DND-41 (cell line): ENCODE results near the gene ZNF580.

Source experiments
- ATAC-seq: fragments of 200-7000 bp; cut with Tn5 transposase; 3 replicates; pipeline ENCODE4 v1.9.1; 2021; ENCODE audit warnings: low read depth; ENCODE audit not compliant: insufficient read depth
- DNase-seq: peaks from one replicate; pipeline ENCODE4 v3.0.0-alpha.2; 2020
- H2AFZ ChIP-seq: 2 replicates; pipeline ENCODE4 v1.6.0; 2012; ENCODE audit warnings: low read depth, low read length
- H3K27ac ChIP-seq: 2 replicates; pipeline ENCODE4 v1.5.1; 2012; ENCODE audit warnings: low read length, inconsistent platforms
- H3K27me3 ChIP-seq: fragments of 200-600 bp; sonication (generic); 2 replicates; pipeline ENCODE4 v1.6.0; 2012; ENCODE audit warnings: low read length, mild to moderate bottlenecking, inconsistent platforms; ENCODE audit not compliant: insufficient read depth, poor library complexity
- H3K36me3 ChIP-seq: 2 replicates; pipeline ENCODE4 v1.5.1; 2012; ENCODE audit warnings: low read length, inconsistent platforms; ENCODE audit not compliant: insufficient read depth
- H3K4me1 ChIP-seq: 2 replicates; pipeline ENCODE4 v1.5.1; 2012; ENCODE audit warnings: mild to moderate bottlenecking, low read length; ENCODE audit not compliant: insufficient read depth
- H3K4me2 ChIP-seq: 2 replicates; pipeline ENCODE4 v1.6.0; 2012; ENCODE audit warnings: mild to moderate bottlenecking, moderate library complexity, low read length, inconsistent platforms; ENCODE audit not compliant: insufficient read depth
- H3K4me3 ChIP-seq, 2 experiments: fragments of 200-600 bp in 1 of 2; shearing (Covaris generic) in 1 of 2; 2 replicates each; pipeline ENCODE4 v1.5.1; 2012 to 2016; ENCODE audit warnings: inconsistent platforms in 2 of 2, low read length in 2 of 2, mild to moderate bottlenecking in 2 of 2, low read depth in 1 of 2, moderate library complexity in 1 of 2
- H3K79me2 ChIP-seq: 2 replicates; pipeline ENCODE4 v1.6.0; 2012; ENCODE audit warnings: low read length, inconsistent platforms; ENCODE audit not compliant: insufficient read depth
- H3K9ac ChIP-seq: 2 replicates; pipeline ENCODE4 v1.6.0; 2012; ENCODE audit warnings: low read depth, mild to moderate bottlenecking, inconsistent platforms, low read length, moderate library complexity
- H3K9me3 ChIP-seq: 2 replicates; pipeline ENCODE4 v1.5.1; 2012; ENCODE audit warnings: low read length, moderate library complexity, mild to moderate bottlenecking, inconsistent platforms; ENCODE audit not compliant: insufficient read depth, severe bottlenecking
- H4K20me1 ChIP-seq: 2 replicates; pipeline ENCODE4 v1.6.0; 2012; ENCODE audit warnings: low read length; ENCODE audit not compliant: insufficient read depth
- CTCF ChIP-seq: IDR thresholded peaks from 2 replicates; pipeline ENCODE4 v1.5.1; 2012; ENCODE audit warnings: borderline replicate concordance, low read length, moderate library complexity, mild to moderate bottlenecking; ENCODE audit not compliant: poor library complexity, severe bottlenecking; ENCODE audit errors: extremely low read depth
- EZH2 ChIP-seq: IDR thresholded peaks from 3 replicates; pipeline ENCODE4 v1.6.1; 2012; ENCODE audit warnings: borderline replicate concordance, low read depth, mild to moderate bottlenecking, moderate library complexity, low read length, inconsistent platforms; ENCODE audit not compliant: severe bottlenecking

ZNF580 gene

DNA sequence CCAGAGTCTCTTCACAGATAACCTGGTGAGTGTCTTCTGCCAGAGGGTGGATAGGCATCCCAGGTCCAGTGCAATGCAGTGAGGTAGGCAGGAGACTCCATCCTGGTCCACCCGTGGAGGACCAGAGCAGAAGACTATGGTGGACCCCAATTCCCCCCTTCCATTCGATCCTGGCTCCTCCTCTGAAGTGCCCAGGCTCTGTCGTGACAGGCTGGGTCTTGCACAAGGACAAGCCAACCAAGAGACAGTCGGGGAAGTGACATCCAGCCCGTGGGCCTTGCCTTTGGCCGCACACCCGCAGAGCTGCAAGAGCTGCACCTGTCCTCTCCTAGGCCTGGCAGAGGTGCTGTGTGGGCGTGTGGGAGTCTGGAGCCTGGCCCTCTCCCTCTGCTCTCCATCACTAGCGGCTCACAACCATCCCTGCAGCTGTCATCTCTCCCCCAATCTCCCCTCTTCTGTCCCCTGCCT is 19.6 kb upstream of the ZNF580 start:
- H4K20me1 ChIP-seq: no peaks in the 10 kb centered on the region

GRCh38 chr19:55621673-55622231 is 19.1 kb upstream of the ZNF580 start:
- no peak overlapping the region for H3K4me2 ChIP-seq
- H3K79me2 ChIP-seq: no peaks in the 10 kb centered on the region
- DNase-seq (no peak), ATAC-seq (no peak)
- H3K9me3 ChIP-seq: no peaks in the 10 kb centered on the region
- H3K27ac ChIP-seq: no peak overlapping the region
- no peak overlapping the region for H2AFZ ChIP-seq
- H3K27me3 ChIP-seq: no peaks in the 10 kb centered on the region
- peaks cover 28% of the 10 kb centered on the region for H3K4me1 ChIP-seq
- no peaks in the 10 kb centered on the region for H4K20me1 ChIP-seq
- TF ChIP-seq CTCF (no peak), EZH2 (no peak)
- H3K4me3 ChIP-seq: no peak overlapping the region
- H3K36me3 ChIP-seq: peaks cover 17% of the 10 kb centered on the region
- no peak overlapping the region for H3K9ac ChIP-seq

More for the DNA sequence above, 19.6 kb upstream of the ZNF580 start:
- no peak overlapping the region; the same call in 1 of the 2 replicates for H3K27ac ChIP-seq
- no peak overlapping the region for H2AFZ ChIP-seq
- TF ChIP-seq EZH2: no peak
- TF ChIP-seq CTCF: no peak
- DNase-seq (no peak), ATAC-seq (no peak)
- peaks cover 22% of the 10 kb centered on the region for H3K36me3 ChIP-seq
- no peaks in the 10 kb centered on the region for H3K27me3 ChIP-seq
- H3K4me2 ChIP-seq: no peak overlapping the region
- no peaks in the 10 kb centered on the region for H3K79me2 ChIP-seq
- H3K4me3 ChIP-seq: no peak overlapping the region
- no peaks in the 10 kb centered on the region for H3K9me3 ChIP-seq
- peaks cover 28% of the 10 kb centered on the region for H3K4me1 ChIP-seq
- no peak overlapping the region for H3K9ac ChIP-seq

- Histone ChIP-seq H3K27ac (no peak overlapping the region), H3K9ac (no peak overlapping the region), H3K27me3 (no peaks in the 10 kb centered on the region), H2AFZ (no peak overlapping the region), H3K4me1 (peaks cover 28% of the 10 kb centered on the region), H4K20me1 (no peaks in the 10 kb centered on the region), H3K36me3 (peaks cover 12% of the 10 kb centered on the region), H3K4me3 (no peak overlapping the region), H3K79me2 (no peaks in the 10 kb centered on the region), H3K4me2 (no peak overlapping the region), H3K9me3 (no peaks in the 10 kb centered on the region)
- TF ChIP-seq CTCF: no peak
- TF ChIP-seq EZH2: no peak
- ATAC-seq (no peak), DNase-seq (no peak)
These were observed 18.4 kb upstream of the ZNF580 start for GRCh38 chr19:55622242-55622969.
